ENCODE data around the gene BCAS3. TPM values are rescaled to one million over a fixed set of nuclear protein-coding genes. Genes with fewer than 3 reads are reported as not detected.

Gene BCAS3
- total RNA-seq, 2 experiments from 2014 or later, result 20.1 to 31.8 TPM

DNA sequence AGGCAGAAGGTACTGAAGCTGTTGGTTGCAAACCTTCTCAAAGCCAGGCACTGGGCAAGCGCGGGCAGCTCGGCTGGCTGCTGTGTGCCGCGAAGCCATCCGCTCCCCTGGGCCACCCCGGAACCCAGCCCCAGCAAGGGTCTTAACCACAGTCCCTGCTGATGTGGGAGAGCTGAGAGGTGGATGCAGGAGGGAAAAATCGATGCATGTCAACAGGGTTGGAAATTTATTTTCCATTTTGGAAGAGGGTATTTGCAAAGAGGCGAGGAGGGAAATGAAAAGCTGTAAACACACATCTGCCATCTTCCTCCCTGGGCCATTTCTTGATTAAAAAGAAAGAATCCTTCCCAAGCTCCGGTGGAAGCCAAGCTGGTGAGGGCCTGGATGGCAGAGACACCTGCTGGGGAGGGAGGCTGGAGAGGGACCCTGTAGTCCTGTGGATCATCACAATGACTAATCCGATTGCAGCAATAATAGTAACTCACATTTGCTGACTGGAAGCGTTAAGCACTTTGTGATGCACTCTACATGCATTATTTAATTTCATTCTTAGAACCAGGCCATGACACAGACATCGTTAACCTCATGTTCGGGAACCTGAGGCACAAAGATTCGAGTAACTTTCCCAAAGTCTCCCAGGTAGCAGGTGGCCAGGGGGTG is 708.1 kb downstream of the BCAS3 start:
- H3K4me3 ChIP-seq (ENCODE audit: low read length), result no peak overlapping the region
- Mint-ChIP-seq H3K27ac (no peak overlapping the region), H3K36me3 (ENCODE audit: low read depth) (no peaks in the 10 kb centered on the region), H3K9me3 (no peaks in the 10 kb centered on the region), H3K4me1 (ENCODE audit: low read depth) (no peaks in the 10 kb centered on the region), H3K4me3 (no peak overlapping the region), H3K27me3 (no peaks in the 10 kb centered on the region)
- H3K4me1 ChIP-seq (ENCODE audit: insufficient read depth, low read length), result peaks cover 7% of the 10 kb centered on the region
- TF ChIP-seq, protein P1, sequence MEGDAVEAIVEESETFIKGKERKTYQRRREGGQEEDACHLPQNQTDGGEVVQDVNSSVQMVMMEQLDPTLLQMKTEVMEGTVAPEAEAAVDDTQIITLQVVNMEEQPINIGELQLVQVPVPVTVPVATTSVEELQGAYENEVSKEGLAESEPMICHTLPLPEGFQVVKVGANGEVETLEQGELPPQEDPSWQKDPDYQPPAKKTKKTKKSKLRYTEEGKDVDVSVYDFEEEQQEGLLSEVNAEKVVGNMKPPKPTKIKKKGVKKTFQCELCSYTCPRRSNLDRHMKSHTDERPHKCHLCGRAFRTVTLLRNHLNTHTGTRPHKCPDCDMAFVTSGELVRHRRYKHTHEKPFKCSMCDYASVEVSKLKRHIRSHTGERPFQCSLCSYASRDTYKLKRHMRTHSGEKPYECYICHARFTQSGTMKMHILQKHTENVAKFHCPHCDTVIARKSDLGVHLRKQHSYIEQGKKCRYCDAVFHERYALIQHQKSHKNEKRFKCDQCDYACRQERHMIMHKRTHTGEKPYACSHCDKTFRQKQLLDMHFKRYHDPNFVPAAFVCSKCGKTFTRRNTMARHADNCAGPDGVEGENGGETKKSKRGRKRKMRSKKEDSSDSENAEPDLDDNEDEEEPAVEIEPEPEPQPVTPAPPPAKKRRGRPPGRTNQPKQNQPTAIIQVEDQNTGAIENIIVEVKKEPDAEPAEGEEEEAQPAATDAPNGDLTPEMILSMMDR (IDR thresholded peaks at IDR 0.05), result no peak
- ChIA-PET CTCF (no interaction called here), POLR2A (no interaction called here)
- no peak for DNase-seq
- H3K27ac ChIP-seq (ENCODE audit: low read depth in 1 of 2, low read length in 2 of 2), result no peak overlapping the region
- peaks cover 0 to 3% of the 10 kb centered on the region in 2 experiments for H3K9me3 ChIP-seq (ENCODE audit: control insufficient read depth in 1 of 2, insufficient read depth in 1 of 2, low read length in 2 of 2)
- intact Hi-C loops (cut with DNase I, micrococcal nuclease), result no loop called here
- no peak for ATAC-seq (ENCODE audit: poor library complexity)
- H3K27me3 ChIP-seq (ENCODE audit: control insufficient read depth in 1 of 2, insufficient read depth in 2 of 2, low read length in 2 of 2), result no peaks in the 10 kb centered on the region
- no peaks in the 10 kb centered on the region for H3K36me3 ChIP-seq (ENCODE audit: insufficient read depth, low read length)

DNA sequence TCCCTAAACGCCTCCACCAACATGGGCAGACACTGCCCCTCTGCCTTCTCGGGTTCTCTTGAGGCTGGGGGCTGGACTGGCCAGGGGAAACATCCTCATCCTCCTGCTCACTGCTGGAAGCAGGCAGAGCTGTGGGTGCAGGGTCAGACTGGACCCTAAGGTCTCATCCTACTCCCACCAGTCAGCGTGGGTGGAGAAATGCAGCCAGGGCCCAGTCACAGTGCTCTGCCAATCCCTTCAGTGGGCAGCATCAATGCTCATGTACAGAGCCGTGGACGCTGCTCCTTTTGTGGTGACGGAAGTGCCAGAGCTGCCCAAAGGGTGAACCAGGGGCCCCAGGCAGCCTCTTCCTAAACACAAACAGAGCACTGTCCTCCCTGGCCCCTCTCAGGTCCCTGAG is 708.6 kb downstream of the BCAS3 start:
- no peak overlapping the region for H3K4me3 Mint-ChIP-seq
- H3K36me3 Mint-ChIP-seq (ENCODE audit: low read depth), result no peaks in the 10 kb centered on the region
- Histone ChIP-seq H3K27ac (ENCODE audit: low read depth in 1 of 2, low read length in 2 of 2) (no peak overlapping the region), H3K36me3 (ENCODE audit: insufficient read depth, low read length) (no peaks in the 10 kb centered on the region), H3K4me3 (ENCODE audit: low read length) (no peak overlapping the region), H3K4me1 (ENCODE audit: insufficient read depth, low read length) (peaks cover 7% of the 10 kb centered on the region), H3K9me3 (ENCODE audit: control insufficient read depth in 1 of 2, insufficient read depth in 1 of 2, low read length in 2 of 2) (peaks cover 0 to 3% of the 10 kb centered on the region in 2 experiments), H3K27me3 (ENCODE audit: control insufficient read depth in 1 of 2, insufficient read depth in 2 of 2, low read length in 2 of 2) (no peaks in the 10 kb centered on the region)
- ChIA-PET POLR2A (no interaction called here), CTCF (no interaction called here)
- no peaks in the 10 kb centered on the region for H3K4me1 Mint-ChIP-seq (ENCODE audit: low read depth)
- TF ChIP-seq, protein P1 (IDR thresholded peaks at IDR 0.05), result no peak
- intact Hi-C loops (cut with DNase I, micrococcal nuclease), result no loop called here
- ATAC-seq (ENCODE audit: poor library complexity), result no peak
- no peak for DNase-seq
- H3K9me3 Mint-ChIP-seq, result no peaks in the 10 kb centered on the region
- no peak overlapping the region for H3K27ac Mint-ChIP-seq
- peaks cover 5% of the 10 kb centered on the region for H3K27me3 Mint-ChIP-seq

DNA sequence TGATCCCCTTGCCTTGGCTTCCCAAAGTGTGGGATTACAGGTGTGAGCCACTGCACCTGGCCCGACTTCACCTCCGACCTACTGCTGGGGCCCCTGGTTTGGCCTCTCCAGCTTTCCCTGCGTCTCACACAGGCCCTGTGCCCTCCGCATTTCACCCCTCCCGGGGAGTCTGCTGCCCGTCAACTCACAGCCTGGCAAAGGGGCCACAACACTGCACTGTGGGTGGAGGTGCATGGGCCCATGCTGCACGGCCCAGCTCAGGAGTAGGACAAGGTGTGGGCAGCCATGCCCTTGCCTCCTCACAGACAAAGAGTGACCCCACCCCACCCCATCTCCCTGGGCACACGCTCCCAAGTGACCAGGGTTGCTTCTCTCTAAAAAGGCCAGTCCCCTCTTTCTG is 709.4 kb downstream of the BCAS3 start:
- ATAC-seq (ENCODE audit: poor library complexity) (no peak), DNase-seq (no peak)
- TF ChIP-seq, protein P1 (IDR thresholded peaks at IDR 0.05), result no peak
- no peak overlapping the region for H3K4me3 ChIP-seq (ENCODE audit: low read length)
- Mint-ChIP-seq H3K4me3 (no peak overlapping the region), H3K27me3 (peaks cover 9% of the 10 kb centered on the region), H3K36me3 (ENCODE audit: low read depth) (no peaks in the 10 kb centered on the region), H3K27ac (no peak overlapping the region), H3K9me3 (no peaks in the 10 kb centered on the region), H3K4me1 (ENCODE audit: low read depth) (no peaks in the 10 kb centered on the region)
- ChIA-PET CTCF (no interaction called here), POLR2A (no interaction called here)
- no peaks in the 10 kb centered on the region for H3K27me3 ChIP-seq (ENCODE audit: control insufficient read depth in 1 of 2, insufficient read depth in 2 of 2, low read length in 2 of 2)
- peaks cover 0 to 3% of the 10 kb centered on the region in 2 experiments for H3K9me3 ChIP-seq (ENCODE audit: control insufficient read depth in 1 of 2, insufficient read depth in 1 of 2, low read length in 2 of 2)
- no peak overlapping the region for H3K27ac ChIP-seq (ENCODE audit: low read depth in 1 of 2, low read length in 2 of 2)
- no peaks in the 10 kb centered on the region for H3K36me3 ChIP-seq (ENCODE audit: insufficient read depth, low read length)
- H3K4me1 ChIP-seq (ENCODE audit: insufficient read depth, low read length), result peaks cover 7% of the 10 kb centered on the region
- intact Hi-C loops (cut with DNase I, micrococcal nuclease), result no loop called here
